ENCODE measurements around the gene FLYWCH2. TPM values are rescaled to one million over a fixed set of nuclear protein-coding genes. Genes with fewer than 3 reads are reported as not detected.

FLYWCH2 gene
- total RNA-seq, 1 experiment from 2014 or later, result 16.5 TPM

DNA sequence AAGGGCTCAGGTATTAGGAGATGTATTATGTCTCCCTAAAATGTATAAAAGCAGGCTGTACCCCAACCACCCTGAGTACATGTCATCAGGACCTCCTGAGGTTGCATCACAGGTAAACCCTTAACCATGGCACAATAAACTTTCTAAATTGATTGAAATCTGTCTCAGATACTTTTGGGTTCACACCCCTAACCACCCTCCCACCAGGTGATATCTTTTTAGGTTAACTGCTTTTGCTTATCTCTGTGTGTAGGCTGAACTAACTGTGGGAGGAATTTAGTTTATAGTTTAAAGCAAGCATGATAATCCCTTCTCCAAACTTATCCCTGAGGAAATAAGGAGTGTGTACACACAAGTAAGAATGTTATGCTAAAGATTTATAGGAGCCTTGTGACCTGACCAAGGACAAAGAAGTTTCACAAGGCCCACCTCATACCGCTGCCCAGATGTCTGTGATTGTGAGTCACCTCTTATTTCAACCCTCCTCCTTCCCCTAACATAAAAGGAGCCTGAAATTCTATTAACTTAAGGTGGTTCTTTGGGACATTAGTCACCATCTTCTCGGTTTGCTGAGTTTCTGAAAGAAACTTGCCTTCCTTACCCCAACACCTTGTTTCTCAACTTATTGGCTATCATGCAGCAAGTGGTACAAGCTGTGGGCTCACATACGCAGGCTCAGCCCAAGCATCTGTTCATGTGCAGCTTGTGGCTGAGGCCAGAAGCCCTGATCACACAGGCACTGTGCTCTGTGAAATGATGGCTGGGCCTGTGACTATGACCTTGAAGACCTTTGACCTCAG, 36.3 kb upstream of the FLYWCH2 start:
- DNase-seq, result no peak
- Histone ChIP-seq H4K91ac (ENCODE audit: insufficient read length, low read depth, low read length) (no peak overlapping the region), H2BK20ac (ENCODE audit: low read depth, low read length, poor library complexity, severe bottlenecking) (no peak overlapping the region), H3K79me1 (ENCODE audit: insufficient read depth, low read depth, low read length, poor library complexity, severe bottlenecking) (no peaks in the 10 kb centered on the region), H4K8ac (replicated peaks; ENCODE audit: insufficient read length, low read depth, low read length) (no peak overlapping the region), H3K14ac (ENCODE audit: insufficient read depth, low read length) (no peak overlapping the region), H3K23me2 (ENCODE audit: insufficient read length, low read depth, low read length, poor library complexity, severe bottlenecking) (no peaks in the 10 kb centered on the region), H3K4me2 (ENCODE audit: insufficient read depth, insufficient read length, low read length) (no peak overlapping the region), H2AFZ (ENCODE audit: low read length) (no peak overlapping the region), H3K56ac (ENCODE audit: insufficient read length, low read depth, low read length) (no peak overlapping the region), H4K5ac (ENCODE audit: insufficient read length, low read depth, low read length) (no peak overlapping the region), H2BK12ac (ENCODE audit: insufficient read length, low read depth, low read length) (no peak overlapping the region), H4K20me1 (ENCODE audit: control insufficient read depth, insufficient read depth, insufficient read length) (no peaks in the 10 kb centered on the region), H3K9ac (ENCODE audit: extremely low read depth, insufficient read length, low read length) (no peak overlapping the region), H3K4me1 (ENCODE audit: insufficient read depth, low read length) (0 out of 2 replicates have a peak, but pooled peaks cover 3% of the 10 kb centered on the region), H3K79me2 (ENCODE audit: insufficient read depth, low read length) (no peaks in the 10 kb centered on the region), H3K27me3 (ENCODE audit: insufficient read depth, low read length) (no peaks in the 10 kb centered on the region), H2AK5ac (ENCODE audit: insufficient read length, low read length) (no peak overlapping the region), H3K27ac (ENCODE audit: insufficient read length, low read depth, low read length) (no peak overlapping the region), H3K18ac (ENCODE audit: insufficient read length, low read depth, low read length) (no peak overlapping the region), H3K4ac (ENCODE audit: low read depth, low read length) (no peak overlapping the region), H3T11ph (ENCODE audit: low read length) (no peak overlapping the region), H3K23ac (ENCODE audit: insufficient read length, low read depth, low read length) (no peak overlapping the region), H3K9me3 (ENCODE audit: control insufficient read depth, low read depth, low read length) (no peaks in the 10 kb centered on the region), H2BK15ac (ENCODE audit: low read depth, low read length) (no peak overlapping the region), H2BK5ac (ENCODE audit: insufficient read length, low read length) (no peak overlapping the region), H2BK120ac (ENCODE audit: low read depth, low read length, poor library complexity, severe bottlenecking) (no peak overlapping the region)
- Mint-ChIP-seq H3K4me1 (peaks cover 0 to 10% of the 10 kb centered on the region in 2 experiments; a peak in 2 of 4 replicates), H3K9me3 (peaks cover 3 to 5% of the 10 kb centered on the region in 2 experiments; a peak in 4 of 5 replicates), H3K27me3 (ENCODE audit: low read depth) (peaks cover 26% of the 10 kb centered on the region), H3K4me3 (no peak overlapping the region), H3K27ac (no peak overlapping the region), H3K36me3 (ENCODE audit: insufficient read depth in 1 of 3, low read depth in 3 of 3) (no peaks in the 10 kb centered on the region)
- TF ChIP-seq, protein P1, sequence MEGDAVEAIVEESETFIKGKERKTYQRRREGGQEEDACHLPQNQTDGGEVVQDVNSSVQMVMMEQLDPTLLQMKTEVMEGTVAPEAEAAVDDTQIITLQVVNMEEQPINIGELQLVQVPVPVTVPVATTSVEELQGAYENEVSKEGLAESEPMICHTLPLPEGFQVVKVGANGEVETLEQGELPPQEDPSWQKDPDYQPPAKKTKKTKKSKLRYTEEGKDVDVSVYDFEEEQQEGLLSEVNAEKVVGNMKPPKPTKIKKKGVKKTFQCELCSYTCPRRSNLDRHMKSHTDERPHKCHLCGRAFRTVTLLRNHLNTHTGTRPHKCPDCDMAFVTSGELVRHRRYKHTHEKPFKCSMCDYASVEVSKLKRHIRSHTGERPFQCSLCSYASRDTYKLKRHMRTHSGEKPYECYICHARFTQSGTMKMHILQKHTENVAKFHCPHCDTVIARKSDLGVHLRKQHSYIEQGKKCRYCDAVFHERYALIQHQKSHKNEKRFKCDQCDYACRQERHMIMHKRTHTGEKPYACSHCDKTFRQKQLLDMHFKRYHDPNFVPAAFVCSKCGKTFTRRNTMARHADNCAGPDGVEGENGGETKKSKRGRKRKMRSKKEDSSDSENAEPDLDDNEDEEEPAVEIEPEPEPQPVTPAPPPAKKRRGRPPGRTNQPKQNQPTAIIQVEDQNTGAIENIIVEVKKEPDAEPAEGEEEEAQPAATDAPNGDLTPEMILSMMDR (conservative IDR thresholded peaks at IDR 0.05), result no peak
- no CpG with 5 or more reads among the region's 3 CpGs for WGBS (ENCODE audit: extremely low coverage, insufficient read length, low lambda C conversion rate)

Data from H9 (cell line).